BJ (cell line): Measurements from ENCODE around the gene CPB2. TPM values are rescaled to one million over a fixed set of nuclear protein-coding genes. Genes with fewer than 3 reads are reported as not detected.

Source experiments
- CTCF ChIA-PET: fragments of 350-600 bp; formaldehyde crosslinking; extraction: SDS; loops from one replicate; lab custom pipeline; 2021; ENCODE audit warnings: antibody characterized with exemption, inconsistent platforms; lab: Yijun Ruan, JAX
- POLR2A ChIA-PET: fragments of 300-600 bp; sonication (Branson Sonifier 250); formaldehyde crosslinking; extraction: SDS; loops from one replicate; lab custom pipeline; 2021; ENCODE audit warnings: antibody characterized with exemption; lab: Charles Lee
- DNase-seq: peaks from one replicate; pipeline ENCODE4 v3.0.0-alpha.2; 2011; ENCODE audit warnings: low read depth
- H3K27me3 ChIP-seq: 2 replicates; pipeline ENCODE4 v1.6.0; 2011; ENCODE audit warnings: low read length; ENCODE audit not compliant: control insufficient read depth, insufficient read depth
- H3K36me3 ChIP-seq: 2 replicates; pipeline ENCODE4 v1.5.1; 2011; ENCODE audit warnings: low read length; ENCODE audit not compliant: control insufficient read depth, insufficient read depth
- H3K4me3 ChIP-seq: 2 replicates; pipeline ENCODE4 v1.5.1; 2011; ENCODE audit warnings: low read depth, mild to moderate bottlenecking, control low read depth, low read length
- polyA minus RNA-seq: library from RNA; depleted of rRNA, polyadenylated mRNA; stranded (reverse); fragments of >200 nt; gene quantifications from 2 replicates; pipeline ENCODE4 v1.2.3, GENCODE V29; 2011; rRNA and poly(A)+ RNA removed
- polyA plus RNA-seq: library from polyadenylated mRNA; depleted of rRNA; stranded (reverse); fragments of >200 nt; gene quantifications from 2 replicates; pipeline ENCODE4 v1.2.3, GENCODE V29; 2011; rRNA removed
- TF ChIP-seq, protein P1 (sequence below): IDR thresholded peaks from 2 replicates; pipeline ENCODE4 v1.5.1; 2011; ENCODE audit warnings: low read depth, mild to moderate bottlenecking, control low read depth, inconsistent platforms, low read length, moderate library complexity; ENCODE audit not compliant: insufficient read depth

The CPB2 gene, protein sequence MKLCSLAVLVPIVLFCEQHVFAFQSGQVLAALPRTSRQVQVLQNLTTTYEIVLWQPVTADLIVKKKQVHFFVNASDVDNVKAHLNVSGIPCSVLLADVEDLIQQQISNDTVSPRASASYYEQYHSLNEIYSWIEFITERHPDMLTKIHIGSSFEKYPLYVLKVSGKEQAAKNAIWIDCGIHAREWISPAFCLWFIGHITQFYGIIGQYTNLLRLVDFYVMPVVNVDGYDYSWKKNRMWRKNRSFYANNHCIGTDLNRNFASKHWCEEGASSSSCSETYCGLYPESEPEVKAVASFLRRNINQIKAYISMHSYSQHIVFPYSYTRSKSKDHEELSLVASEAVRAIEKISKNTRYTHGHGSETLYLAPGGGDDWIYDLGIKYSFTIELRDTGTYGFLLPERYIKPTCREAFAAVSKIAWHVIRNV
- polyA plus RNA-seq, result not detected in 2 replicates
- polyA minus RNA-seq, result not detected in 2 replicates

DNA sequence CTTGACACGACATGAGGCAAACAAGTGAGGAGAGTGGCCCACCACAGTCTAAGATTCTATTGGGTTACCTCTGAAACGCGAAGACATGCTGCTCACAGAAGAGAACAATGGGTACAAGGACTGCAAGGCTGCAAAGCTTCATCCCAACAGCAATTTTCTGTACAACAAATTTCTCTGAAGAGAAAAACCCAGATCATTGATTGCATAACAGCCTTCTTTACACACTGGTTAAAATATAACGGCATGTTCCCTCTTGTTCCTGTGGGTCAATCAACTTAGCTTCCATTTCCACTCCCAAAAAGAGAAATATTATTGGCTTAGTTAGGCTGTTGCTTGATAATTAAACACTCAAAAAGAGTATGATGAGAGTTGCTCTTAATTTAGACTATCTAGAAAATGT is at the start of gene CPB2:
Gene CPB2, minus strand, starts transcription at position 166 of the 400 bp plus-strand sequence. Its CDS starts 24 bp downstream, at position 142.
- DNase-seq, result no peak
- Histone ChIP-seq H3K27me3 (peaks cover 1% of the 10 kb centered on the region; the same call in 1 of the 2 replicates), H3K36me3 (no peaks in the 10 kb centered on the region), H3K4me3 (no peak within 1 kb of the TSS)
- ChIA-PET CTCF (no interaction called here), POLR2A (no interaction called here)
- TF ChIP-seq, protein P1, sequence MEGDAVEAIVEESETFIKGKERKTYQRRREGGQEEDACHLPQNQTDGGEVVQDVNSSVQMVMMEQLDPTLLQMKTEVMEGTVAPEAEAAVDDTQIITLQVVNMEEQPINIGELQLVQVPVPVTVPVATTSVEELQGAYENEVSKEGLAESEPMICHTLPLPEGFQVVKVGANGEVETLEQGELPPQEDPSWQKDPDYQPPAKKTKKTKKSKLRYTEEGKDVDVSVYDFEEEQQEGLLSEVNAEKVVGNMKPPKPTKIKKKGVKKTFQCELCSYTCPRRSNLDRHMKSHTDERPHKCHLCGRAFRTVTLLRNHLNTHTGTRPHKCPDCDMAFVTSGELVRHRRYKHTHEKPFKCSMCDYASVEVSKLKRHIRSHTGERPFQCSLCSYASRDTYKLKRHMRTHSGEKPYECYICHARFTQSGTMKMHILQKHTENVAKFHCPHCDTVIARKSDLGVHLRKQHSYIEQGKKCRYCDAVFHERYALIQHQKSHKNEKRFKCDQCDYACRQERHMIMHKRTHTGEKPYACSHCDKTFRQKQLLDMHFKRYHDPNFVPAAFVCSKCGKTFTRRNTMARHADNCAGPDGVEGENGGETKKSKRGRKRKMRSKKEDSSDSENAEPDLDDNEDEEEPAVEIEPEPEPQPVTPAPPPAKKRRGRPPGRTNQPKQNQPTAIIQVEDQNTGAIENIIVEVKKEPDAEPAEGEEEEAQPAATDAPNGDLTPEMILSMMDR, result no peak

DNA sequence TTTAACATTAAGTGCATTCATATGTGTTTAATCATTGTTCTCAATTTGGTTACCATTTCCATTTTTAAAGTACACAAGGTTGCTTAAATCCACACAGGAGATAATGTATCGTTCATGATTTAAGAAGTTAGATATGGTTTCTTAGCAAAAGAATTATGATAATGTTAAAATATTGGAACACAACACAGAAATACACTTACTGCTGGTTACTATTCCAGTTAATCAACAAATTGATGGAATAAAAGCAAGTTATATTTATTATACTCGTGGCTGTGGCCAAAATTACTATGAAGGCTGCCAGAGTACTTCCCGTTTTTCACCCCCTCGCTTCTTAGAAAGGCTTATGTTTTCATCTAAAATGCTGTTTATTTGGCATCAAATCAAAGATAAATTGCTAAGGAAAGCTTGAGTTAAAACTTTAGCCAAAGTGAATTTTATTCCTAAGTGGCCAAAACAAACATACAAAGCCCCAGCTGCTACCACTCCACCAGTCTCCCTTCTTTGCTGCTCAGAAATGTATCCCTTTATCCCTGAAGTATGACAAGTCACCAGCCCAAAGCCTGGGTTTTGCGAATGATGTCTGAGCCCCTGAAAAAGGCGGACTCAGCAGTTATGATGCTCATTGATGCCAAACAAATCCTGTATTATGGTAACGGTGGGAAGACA is 49.4 kb upstream of the CPB2 start:
- Histone ChIP-seq H3K4me3 (no peak overlapping the region), H3K36me3 (no peaks in the 10 kb centered on the region), H3K27me3 (no peaks in the 10 kb centered on the region; the same call in 1 of the 2 replicates)
- TF ChIP-seq, protein P1, result no peak
- no peak for DNase-seq
- ChIA-PET CTCF (interaction anchor here (0.6 to 1.7 kb wide), 4 partner anchors 14 to 347 kb away, joined by 3 to 6 read pairs (median 5); no protein-coding TSS in a partner anchor), POLR2A (no interaction called here)

DNA sequence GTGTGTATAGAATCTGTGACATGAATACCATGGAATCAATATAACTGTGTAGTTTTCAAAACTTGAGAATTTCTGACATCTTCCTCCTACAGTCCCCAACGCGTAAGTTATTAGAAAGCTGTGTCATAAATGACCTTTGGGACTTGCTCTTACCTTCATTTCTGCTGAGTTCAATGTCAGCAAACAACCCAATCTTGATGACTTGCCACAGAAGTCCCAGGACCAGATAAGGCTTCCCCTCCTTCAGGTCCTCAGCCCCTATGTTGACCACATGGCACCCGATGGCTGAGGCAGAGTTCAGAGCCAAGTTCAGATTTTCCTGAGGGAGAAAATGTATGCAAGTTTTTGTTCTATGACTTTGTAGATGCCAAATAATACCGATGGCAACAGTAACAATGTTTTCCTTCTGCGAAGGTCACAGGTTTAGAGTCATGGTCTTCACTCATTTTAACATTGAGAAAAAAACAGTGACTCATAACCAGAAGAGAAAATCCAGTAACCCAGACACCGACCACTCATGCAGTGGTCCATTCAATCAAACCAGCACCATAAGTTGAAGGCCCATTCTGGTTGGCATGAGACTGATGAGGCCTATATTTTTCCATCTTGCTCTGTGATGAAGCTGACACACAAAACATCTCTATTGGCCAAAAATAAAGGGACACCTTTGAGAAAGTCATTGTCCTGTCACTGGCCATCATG is 47.9 kb upstream of the CPB2 start:
- ChIA-PET POLR2A (no interaction called here), CTCF (no interaction called here)
- no peak for DNase-seq
- no peak overlapping the region for H3K4me3 ChIP-seq
- TF ChIP-seq, protein P1, result no peak
- no peaks in the 10 kb centered on the region; the same call in 1 of the 2 replicates for H3K27me3 ChIP-seq
- H3K36me3 ChIP-seq, result no peaks in the 10 kb centered on the region

DNA sequence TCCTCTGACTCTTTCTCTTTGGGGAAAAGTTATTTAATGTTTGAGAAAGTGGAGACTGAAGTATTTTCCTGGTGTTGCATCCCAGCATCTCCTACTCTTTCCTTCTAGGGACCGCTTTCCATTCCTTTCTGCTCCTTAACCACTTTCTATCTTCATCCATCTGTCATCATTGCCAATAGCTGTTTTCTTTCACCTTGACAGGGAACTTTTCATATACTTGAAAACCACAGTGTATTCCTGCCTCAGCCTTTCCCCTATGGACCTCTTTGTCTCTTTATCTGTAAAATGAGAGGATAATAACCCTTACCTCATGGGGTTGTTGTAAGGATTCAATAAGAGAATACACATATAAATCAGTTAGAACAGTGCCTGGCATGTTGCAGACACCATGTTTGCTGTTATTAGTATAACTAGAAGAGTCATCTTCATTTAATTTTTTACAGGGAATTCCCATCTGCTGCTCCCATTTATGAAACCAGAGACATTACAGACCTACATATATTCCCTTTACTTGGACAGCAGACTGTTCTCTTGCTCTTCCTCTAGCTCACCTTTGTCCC is 45.4 kb upstream of the CPB2 start:
- ChIA-PET CTCF (interaction anchor here (0.6 to 3.4 kb wide), 6 partner anchors 8 to 535 kb away, joined by 3 to 11 read pairs (median 4); partner anchors contain the start of gene ERICH6B), POLR2A (no interaction called here)
- H3K36me3 ChIP-seq, result no peaks in the 10 kb centered on the region
- TF ChIP-seq, protein P1, result no peak
- no peak overlapping the region for H3K4me3 ChIP-seq
- no peaks in the 10 kb centered on the region; the same call in 1 of the 2 replicates for H3K27me3 ChIP-seq
- DNase-seq, result no peak
